ENCODE data around the gene TLR2.

GRCh38 chr4:153722036-153722435 lies 38.0 kb downstream of the TLR2 start:
- no peak for TF ChIP-seq CTCF (IDR thresholded peaks at IDR 0.05)
- TF ChIP-seq POLR2AphosphoS5 (IDR thresholded peaks at IDR 0.05; ENCODE audit: low read depth, low read length) = no peak
